Measurements from ENCODE around the gene ZDHHC9. TPM values are rescaled to one million over a fixed set of nuclear protein-coding genes. Genes with fewer than 3 reads are reported as not detected.
A peak's percentile ranks its signal among the peaks of the same experiment; 100 is the strongest.

Gene ZDHHC9
- total RNA-seq, 1 donor from 2014 or later = 45.4 TPM

- no peak overlapping the region for H3K4me3 Mint-ChIP-seq (ENCODE audit: unreplicated experiment)
- H3K9me3 Mint-ChIP-seq (ENCODE audit: low read depth) = no peaks in the 10 kb centered on the region
- no peak for TF ChIP-seq CTCF (IDR thresholded peaks at IDR 0.05)
- no peaks in the 10 kb centered on the region for H3K27me3 Mint-ChIP-seq (ENCODE audit: low read depth)
- DNase-seq (ENCODE audit: low spot score) = no peak
- H3K36me3 Mint-ChIP-seq (ENCODE audit: low read depth) = peaks cover 3% of the 10 kb centered on the region
- peaks cover 37% of the 10 kb centered on the region for H3K4me1 Mint-ChIP-seq (ENCODE audit: low read depth)
- H3K27ac Mint-ChIP-seq (ENCODE audit: unreplicated experiment) = no peak overlapping the region
These were observed 6.9 kb downstream of the ZDHHC9 start for GRCh38 chrX:129836827-129837226.

- H3K4me1 Mint-ChIP-seq (ENCODE audit: low read depth) = peaks cover 25% of the 10 kb centered on the region
These were observed 10.3 kb downstream of the ZDHHC9 start for GRCh38 chrX:129833153-129833990.

GRCh38 chrX:129831091-129831885 lies 12.4 kb downstream of the ZDHHC9 start:
- Mint-ChIP-seq H3K27me3 (ENCODE audit: low read depth) (peaks cover 2% of the 10 kb centered on the region), H3K36me3 (ENCODE audit: low read depth) (peaks cover 4% of the 10 kb centered on the region), H3K4me3 (ENCODE audit: unreplicated experiment) (no peak overlapping the region), H3K4me1 (ENCODE audit: low read depth) (peaks cover 27% of the 10 kb centered on the region), H3K27ac (ENCODE audit: unreplicated experiment) (no peak overlapping the region), H3K9me3 (ENCODE audit: low read depth) (no peaks in the 10 kb centered on the region)
- no peak for DNase-seq (ENCODE audit: low spot score)
- no peak for TF ChIP-seq CTCF (IDR thresholded peaks at IDR 0.05)

More at GRCh38 chrX:129833153-129833990, 10.3 kb downstream of the ZDHHC9 start:
- TF ChIP-seq CTCF (IDR thresholded peaks at IDR 0.05) = no peak
- Mint-ChIP-seq H3K9me3 (ENCODE audit: low read depth) (no peaks in the 10 kb centered on the region), H3K27me3 (ENCODE audit: low read depth) (peaks cover 2% of the 10 kb centered on the region), H3K4me3 (ENCODE audit: unreplicated experiment) (no peak overlapping the region), H3K27ac (ENCODE audit: unreplicated experiment) (peak overlapping the region; percentile 66), H3K36me3 (ENCODE audit: low read depth) (peaks cover 4% of the 10 kb centered on the region)
- no peak for DNase-seq (ENCODE audit: low spot score)

GRCh38 chrX:129830494-129830893 lies 13.2 kb downstream of the ZDHHC9 start:
- Mint-ChIP-seq H3K4me3 (ENCODE audit: unreplicated experiment) (no peak overlapping the region), H3K27ac (ENCODE audit: unreplicated experiment) (no peak overlapping the region), H3K4me1 (ENCODE audit: low read depth) (peaks cover 35% of the 10 kb centered on the region), H3K36me3 (ENCODE audit: low read depth) (peaks cover 4% of the 10 kb centered on the region), H3K9me3 (ENCODE audit: low read depth) (no peaks in the 10 kb centered on the region), H3K27me3 (ENCODE audit: low read depth) (peaks cover 2% of the 10 kb centered on the region)
- no peak for TF ChIP-seq CTCF (IDR thresholded peaks at IDR 0.05)
- DNase-seq (ENCODE audit: low spot score) = no peak

GRCh38 chrX:129825746-129826505 lies 17.8 kb downstream of the ZDHHC9 start:
- no peak for DNase-seq (ENCODE audit: low spot score)
- Mint-ChIP-seq H3K4me3 (ENCODE audit: unreplicated experiment) (no peak overlapping the region), H3K4me1 (ENCODE audit: low read depth) (peaks cover 13% of the 10 kb centered on the region), H3K27ac (ENCODE audit: unreplicated experiment) (peak overlapping the region; percentile 81), H3K27me3 (ENCODE audit: low read depth) (peaks cover 2% of the 10 kb centered on the region), H3K36me3 (ENCODE audit: low read depth) (peaks cover 7% of the 10 kb centered on the region), H3K9me3 (ENCODE audit: low read depth) (no peaks in the 10 kb centered on the region)
- TF ChIP-seq CTCF (IDR thresholded peaks at IDR 0.05) = no peak

All from chondrocyte (in vitro differentiated cells).